WI38 (cell line): ENCODE data around the gene CTIF.

Source experiments
- H3K4me3 ChIP-seq: 2 replicates; pipeline ENCODE4 v1.5.1; 2011; ENCODE audit warnings: low read depth, mild to moderate bottlenecking, control low read depth, low read length
- CTCF ChIP-seq: IDR thresholded peaks from 2 replicates; pipeline ENCODE4 v1.5.1; 2012; ENCODE audit warnings: low read depth, mild to moderate bottlenecking, control low read depth, low read length

CTIF gene

DNA sequence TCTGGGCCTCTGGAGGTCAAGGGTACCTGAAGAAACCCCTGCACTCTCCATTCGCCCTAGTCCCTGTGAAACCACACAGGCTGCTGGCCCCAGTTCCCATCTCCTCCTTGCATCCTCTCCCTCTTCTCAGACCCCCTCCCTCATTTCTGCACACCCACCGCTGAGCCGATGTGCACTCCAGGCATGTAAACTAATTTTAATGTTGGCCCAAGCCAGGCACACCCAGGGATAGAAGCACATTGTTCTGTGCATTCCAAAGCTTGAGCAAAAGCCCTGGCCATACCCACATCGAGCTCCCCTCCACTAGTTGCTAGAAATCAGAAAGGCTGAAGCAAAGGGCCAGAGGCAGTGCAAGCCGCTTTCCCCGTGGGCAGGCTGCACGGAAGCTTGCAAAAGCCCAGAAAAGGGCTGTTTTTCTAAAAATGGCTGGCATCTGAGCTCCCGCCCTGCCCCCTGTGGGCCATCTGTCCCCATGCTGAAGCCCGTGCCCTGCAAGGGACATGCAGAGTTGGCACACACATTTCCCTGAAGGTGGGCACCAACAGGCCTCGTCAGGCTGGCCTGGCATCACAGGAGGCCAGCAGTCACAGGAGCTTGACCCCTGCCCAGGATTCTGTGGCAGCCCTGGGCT lies 230.3 kb downstream of the CTIF start:
- H3K4me3 ChIP-seq, result no peak overlapping the region
- no peak for TF ChIP-seq CTCF

GRCh38 chr18:48770243-48770642 lies 231.4 kb downstream of the CTIF start:
- TF ChIP-seq CTCF, result no peak
- H3K4me3 ChIP-seq, result no peak overlapping the region

- no peak overlapping the region for H3K4me3 ChIP-seq
- TF ChIP-seq CTCF, result no peak
Measured at GRCh38 chr18:48771641-48772375, 233.0 kb downstream of the CTIF start.

- TF ChIP-seq CTCF, result no peak
- H3K4me3 ChIP-seq, result no peak overlapping the region
Measured at GRCh38 chr18:48772457-48772856, 233.6 kb downstream of the CTIF start.

DNA sequence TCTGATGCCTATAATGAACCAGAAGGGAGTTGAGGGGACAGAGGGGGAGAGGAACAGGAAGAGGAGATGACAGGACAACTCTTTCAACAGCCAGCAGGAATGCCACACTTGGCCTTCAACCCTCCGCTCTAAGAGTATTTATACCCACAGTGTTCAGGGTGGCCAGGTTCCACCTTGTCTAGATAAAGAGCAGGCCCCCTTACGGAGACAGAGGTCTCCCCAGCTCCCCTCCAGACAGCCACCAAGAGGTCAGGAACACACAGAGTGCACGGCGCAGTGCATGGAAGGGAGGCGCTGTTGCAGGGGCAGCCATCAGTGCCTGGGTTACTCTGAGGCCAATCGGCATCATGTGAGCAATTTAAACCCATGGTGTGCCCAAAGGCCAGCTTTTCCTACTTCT lies 235.0 kb downstream of the CTIF start:
- TF ChIP-seq CTCF, result no peak
- H3K4me3 ChIP-seq, result no peak overlapping the region

- no peak overlapping the region for H3K4me3 ChIP-seq
- no peak for TF ChIP-seq CTCF
Measured at GRCh38 chr18:48774941-48775340, 236.1 kb downstream of the CTIF start.

- no peak for TF ChIP-seq CTCF
- H3K4me3 ChIP-seq, result no peak overlapping the region
Measured at GRCh38 chr18:48775372-48776155, 236.7 kb downstream of the CTIF start.
